ENCODE results near the gene DNAJC4.
A peak's percentile ranks its signal among the peaks of the same experiment; 100 is the strongest.

DNAJC4 gene, protein sequence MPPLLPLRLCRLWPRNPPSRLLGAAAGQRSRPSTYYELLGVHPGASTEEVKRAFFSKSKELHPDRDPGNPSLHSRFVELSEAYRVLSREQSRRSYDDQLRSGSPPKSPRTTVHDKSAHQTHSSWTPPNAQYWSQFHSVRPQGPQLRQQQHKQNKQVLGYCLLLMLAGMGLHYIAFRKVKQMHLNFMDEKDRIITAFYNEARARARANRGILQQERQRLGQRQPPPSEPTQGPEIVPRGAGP

DNA sequence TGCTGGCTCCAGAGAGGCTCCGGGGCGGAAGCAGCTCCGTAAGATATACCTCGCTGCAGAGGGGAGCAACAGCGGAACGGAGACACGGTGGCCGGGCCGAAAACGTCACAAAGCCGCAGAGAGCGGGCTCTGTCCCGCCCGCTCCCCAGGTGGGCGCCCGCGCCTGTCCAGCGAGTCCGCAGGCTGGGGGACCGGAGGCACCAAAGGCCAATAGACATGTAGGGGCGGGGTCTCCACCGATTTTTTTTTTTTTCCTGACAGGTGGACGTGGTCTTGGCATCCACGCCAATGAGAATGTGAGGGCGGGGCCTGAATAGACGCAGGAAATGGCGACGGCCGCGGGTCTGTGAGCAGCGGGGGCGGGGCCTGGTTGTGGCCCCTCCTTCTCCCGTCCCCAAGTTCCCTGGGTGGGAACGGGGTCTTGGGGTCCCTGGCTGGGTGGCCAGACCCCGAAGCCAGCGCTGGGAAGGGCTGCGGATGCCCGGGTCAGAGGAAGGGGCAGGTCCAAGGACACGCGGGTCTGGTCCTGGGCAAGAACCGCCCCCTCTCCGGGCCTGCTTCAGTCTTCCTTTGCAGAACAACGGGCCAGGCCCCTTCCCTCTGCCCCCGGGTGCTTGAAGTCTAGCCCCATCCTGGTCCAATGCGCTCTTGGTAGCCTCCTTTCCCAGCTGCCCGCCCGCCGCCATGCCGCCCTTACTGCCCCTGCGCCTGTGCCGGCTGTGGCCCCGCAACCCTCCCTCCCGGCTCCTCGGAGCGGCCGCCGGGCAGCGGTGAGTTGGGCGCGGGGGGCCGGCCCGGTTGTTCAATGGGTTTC lies at the start of gene DNAJC4:
TSS of gene DNAJC4 (plus strand) at position 378 of the 814 bp plus-strand sequence. CDS start at position 685, 307 bp downstream.
- DNase-seq: peak; percentile 98

DNA sequence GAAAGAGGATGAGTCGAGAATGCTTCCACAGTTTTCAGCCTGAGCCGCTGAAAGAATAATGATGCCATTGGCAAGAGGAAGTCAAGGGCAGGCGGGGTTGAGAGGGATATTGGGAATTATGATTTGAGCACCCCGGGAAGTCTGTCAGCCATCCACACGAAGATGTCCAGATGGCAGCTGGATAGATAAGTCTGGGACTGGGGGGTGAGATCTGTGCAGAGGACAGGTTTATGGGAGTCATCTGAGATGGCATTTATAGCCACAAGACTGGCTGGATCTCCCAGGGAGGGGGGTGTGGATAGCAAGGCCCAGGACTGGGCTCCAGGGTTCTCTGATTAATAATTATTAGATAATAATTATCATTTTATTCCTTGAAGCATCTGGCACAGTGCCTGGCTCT lies 49.5 kb upstream of the DNAJC4 start:
- DNase-seq: no peak

DNA sequence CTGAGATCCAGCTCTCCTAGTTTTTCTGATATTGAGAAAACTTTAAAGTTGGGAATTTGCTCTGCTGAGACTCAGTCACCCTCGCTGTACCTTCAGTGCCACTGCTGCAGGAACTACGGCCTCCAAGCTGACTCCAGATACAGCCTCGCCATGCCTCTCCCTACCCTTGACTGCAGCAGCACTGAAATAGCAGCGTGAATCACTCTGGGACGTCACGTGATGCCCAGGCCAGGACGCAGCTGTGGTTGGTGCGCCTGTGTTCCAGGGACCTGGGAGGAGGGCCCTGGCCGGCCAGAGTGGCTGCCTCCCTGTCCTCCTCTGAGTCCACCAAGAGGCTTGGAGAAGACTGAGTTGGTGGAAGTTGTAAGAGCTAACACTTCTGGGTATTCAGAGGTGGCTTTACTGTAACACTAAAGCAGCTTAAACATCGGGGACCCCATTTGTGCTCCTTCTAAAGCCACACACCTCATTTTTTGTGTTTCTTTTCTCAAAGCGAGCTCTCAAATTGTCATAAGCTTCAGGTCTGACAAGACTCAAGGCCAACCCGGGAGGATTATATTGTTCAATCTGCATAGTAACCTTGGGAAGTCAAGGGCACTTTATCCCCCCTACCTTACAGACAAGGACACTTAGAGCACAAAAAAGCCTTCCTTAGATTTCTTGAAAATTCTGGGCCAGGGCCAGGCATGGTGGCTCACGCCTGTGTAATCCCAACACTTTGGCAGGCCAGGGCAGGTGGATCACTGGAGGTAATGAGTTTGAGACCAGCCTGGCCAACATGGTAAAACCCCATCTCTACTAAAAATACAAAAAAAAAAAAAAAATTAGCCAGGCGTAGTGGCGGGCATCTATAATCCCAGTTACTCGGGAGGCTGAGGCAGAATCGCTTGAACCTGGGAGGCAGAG lies 48.6 kb upstream of the DNAJC4 start:
- DNase-seq: peak; percentile 91

DNA sequence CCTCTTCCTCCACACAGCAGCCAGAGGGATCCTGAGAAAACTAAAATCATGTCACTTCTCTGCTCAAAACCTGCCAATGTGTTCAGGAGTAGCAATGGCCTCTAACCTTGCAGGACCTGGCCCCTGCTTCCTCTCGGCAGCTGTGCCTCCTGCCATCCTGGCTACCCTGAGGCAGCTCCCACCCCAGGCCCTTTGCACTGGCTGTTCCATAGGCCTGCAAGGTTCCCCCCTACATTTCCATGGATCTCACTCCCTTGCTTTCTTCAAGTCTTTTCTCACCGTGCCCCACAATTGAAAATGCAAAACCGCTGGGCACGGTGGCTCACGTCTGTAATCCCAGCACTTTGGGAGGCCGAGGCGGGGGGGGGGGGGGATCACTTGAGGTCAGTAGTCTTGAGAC lies 46.5 kb upstream of the DNAJC4 start:
- no peak for DNase-seq

DNA sequence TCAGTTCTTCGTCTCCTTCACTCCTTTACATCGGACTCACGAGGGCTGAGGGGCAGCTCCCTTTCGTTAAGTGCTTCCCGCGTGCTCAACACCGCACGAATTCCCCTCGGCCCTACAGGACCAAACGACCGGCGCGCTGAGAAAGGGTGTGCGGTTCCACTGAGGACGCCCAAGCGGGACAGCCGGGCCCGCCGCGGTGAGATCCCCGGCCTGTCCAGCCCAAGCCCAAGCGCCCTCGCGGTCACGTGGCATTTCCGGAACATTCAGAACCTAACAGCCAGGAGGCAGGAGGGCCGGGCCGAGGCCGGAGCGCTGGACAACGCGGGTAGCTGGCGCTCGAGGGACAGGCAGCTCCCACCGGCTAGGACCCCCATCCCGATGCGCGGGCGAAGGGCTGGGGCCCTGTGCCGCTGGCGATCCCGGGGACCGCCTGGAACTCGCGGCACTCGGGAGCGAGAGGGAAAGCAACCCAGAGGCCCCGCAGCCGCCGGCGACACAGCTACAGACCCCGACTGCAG lies 45.1 kb upstream of the DNAJC4 start:
- DNase-seq: peak; percentile 74

DNA sequence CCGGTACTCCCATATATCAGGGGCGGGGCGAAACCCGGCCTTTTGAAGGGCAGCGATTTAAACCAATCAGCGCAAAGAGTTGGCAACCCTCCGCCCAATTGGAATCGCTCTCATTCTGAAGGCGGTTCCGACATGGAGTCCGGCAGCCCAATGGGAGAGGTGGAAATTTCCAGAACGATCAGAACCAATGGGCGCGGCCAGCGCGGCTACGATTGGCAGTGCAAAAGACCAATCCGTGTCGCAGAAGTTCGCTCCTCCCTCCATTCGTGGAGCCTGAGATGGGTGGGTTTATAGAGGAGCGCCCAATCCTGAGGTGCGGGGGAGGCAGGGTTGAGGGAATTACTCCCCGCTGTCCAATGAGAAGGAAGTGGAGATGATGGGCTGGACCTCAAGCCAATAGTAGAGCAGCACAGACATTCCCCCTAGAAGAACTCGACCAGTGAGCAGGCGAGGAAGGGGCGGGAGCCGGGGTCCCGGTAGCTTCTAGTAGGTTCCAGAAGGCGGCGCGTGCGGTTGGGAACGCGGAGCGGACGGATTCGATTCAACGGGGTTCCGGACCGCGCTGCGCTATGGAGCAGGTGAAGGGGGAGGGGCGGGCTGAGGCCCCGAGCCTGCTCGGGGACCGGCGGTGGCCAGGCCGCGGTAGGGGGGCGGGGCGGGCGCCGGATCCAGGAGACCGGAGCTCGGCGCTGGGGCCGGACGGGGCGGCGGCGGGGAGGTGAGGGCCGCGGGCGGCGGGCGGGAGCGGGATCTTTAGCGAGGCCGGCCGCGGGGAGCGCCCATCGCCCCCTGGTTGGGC lies 44.5 kb upstream of the DNAJC4 start, which contains the start of gene STIP1:
TSS of gene STIP1 (plus strand) at position 479 of the 799 bp plus-strand sequence. CDS start at position 570, 91 bp downstream.
- peak; percentile 100 for DNase-seq

DNA sequence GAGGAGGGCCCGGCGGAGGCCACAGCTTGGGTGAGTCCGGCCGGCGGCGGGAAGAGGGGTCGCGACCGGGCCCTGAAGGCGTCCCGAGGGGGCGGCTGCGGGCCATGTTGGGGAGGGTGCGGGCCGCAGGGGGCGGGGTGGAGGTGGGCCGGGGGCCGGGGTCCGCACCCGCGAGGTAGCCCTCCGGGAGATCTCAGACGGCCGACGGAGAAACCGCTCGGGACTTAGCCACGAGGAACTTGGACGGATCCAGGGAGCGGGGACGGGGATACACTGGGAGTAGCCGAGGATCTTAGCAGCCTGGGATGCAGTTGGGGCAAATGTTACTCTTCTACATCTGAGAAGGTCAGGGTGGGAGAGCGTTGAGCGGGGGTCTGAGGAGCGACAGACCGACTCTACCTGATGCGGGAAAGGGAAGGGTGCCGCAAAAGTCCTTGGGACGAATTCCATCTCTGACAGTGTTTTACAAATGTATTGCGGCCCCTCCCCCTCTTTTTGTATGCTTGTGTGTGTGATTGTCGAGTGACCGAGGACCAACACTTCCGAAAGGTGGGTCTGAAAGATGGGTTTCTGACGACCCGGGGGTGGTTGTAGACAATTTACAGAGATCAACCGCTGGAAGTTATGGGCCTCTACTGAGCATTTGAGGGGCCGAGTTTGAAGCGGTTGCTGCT lies 43.7 kb upstream of the DNAJC4 start:
- peak; percentile 40 for DNase-seq

DNA sequence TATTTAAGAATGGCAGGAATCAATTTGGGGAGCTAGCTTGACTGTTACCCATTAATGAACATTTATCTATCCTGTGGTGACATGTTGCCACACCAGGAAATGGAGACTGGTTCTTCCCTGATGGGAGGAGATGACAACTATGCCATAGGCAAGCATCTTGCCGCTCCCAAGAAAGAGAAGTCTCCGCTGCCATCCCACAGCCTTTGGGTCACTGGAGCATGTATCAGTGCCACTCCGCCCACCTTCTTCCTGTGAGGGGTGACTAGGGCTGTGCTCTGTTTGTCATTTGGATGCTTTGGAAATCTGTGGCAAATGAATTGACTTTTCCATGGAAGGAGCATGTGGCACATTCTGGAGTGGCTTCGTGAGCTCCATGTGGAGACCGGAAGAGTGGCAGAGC lies 37.9 kb upstream of the DNAJC4 start:
- no peak for DNase-seq

DNA sequence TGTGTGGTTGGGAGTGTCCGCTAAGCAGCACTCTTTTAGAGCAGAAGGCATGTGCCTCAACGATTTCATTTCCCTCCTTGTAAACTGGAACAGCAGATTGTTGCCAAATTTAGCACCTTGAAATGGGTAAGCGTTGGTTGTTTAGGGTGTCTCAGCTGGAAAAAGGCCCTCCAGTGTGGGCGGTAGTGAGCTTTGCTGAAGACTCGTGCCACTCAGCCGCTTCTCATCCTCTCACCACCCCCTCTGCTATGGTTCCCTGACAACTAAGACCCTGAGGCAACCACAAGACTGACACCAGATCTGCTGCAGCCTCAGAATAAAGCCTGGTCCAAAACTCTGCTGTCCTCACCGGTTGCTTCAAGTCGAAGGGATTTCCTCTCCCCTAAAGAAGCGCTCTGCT lies 33.7 kb upstream of the DNAJC4 start:
- DNase-seq: no peak

DNA sequence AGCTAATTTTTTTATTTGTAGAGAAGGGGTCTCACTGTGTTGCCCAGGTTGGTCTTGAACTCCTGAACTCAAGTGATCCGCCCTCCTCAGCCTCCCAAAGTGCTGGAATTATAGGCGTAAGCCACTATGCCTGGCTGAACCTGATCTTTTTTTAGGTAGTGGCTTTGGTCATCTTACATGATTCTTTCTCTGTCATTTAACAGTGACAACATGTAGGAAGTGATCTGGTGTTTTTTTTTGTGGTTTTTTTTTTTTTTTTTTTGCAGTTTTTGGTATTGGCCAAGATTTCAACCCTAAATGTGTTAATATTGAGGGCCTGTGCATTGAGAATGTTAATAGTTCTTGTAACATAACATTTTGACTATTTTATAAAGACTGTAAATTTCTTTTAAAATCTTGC lies 31.8 kb upstream of the DNAJC4 start:
- DNase-seq: peak; percentile 44

DNA sequence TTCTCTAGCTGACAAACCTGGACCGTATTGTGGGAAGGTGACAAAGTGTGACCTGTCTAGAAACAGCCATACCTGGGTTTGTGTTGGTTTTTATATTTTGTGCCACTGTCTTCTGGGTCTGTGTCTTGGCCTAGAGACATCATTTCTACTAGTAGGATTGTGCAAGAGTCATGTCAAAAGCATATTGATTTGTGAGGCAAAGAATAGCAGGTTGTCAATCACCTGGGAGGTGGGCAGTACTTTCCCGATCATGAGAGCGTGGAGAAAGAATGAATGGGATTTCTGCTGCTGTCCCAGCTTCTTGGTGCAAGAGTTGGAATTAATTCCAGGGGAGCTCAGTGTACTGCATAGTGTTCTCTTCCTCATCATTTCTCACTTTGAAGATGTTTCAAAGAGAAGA lies 28.8 kb upstream of the DNAJC4 start:
- DNase-seq: no peak

DNA sequence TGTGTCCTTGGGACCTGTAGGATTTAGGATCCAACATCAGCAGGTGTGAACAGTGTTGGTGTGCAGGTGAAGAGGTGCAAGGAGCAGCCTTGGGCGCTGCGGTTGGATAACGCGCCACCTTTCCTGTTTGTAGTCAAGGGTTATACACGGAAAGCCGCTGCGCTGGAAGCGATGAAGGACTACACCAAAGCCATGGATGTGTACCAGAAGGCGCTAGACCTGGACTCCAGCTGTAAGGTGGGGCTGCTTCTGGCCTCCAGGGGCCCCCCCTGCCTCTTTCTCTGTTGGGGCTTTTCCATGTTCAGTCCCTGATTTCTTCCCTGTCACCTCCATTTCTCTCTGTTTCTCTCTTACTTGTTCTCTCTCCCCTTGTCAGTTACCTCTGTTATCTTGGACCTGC lies 27.4 kb upstream of the DNAJC4 start:
- DNase-seq: no peak

DNA sequence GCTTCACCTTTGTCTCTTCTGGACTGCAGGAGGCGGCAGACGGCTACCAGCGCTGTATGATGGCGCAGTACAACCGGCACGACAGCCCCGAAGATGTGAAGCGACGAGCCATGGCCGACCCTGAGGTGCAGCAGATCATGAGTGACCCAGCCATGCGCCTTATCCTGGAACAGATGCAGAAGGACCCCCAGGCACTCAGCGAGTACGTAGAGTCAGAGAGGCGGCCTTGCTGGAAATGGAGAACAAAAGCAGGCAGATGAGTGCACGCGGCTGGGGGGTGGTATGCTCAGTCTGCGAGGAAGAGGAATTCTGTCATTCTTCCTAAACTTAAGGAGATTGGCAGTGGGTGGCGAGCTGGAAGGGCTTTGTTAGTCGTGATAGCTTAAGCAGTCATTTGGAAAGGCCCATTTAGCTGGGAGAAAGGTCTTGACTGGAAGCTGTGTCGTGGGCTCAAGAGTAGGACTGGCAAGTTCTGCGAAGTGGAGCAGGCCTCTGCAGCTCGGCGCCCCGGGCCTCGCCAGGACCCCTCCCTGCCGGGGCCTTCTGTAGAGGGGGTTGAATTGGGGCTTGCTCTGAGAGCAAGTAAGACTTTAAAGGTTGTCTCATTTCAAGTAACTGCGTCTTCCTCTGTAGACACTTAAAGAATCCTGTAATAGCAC lies 26.8 kb upstream of the DNAJC4 start:
- DNase-seq: no peak

DNA sequence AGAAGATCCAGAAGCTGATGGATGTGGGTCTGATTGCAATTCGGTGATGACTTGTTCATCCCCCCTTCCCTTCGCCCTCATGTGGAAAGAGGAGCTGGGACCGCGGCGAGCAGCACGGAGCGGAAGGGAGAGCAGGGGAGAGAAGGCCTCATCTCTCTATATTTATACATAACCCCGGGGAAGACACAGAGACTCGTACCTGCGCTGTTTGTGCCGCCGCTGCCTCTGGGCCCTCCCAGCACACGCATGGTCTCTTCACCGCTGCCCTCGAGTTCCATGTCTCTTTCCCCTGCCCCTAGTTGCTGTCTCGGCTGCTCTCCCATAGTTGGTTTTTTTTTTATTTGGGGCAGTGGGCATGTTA lies 26.3 kb upstream of the DNAJC4 start:
- DNase-seq: no peak

DNA sequence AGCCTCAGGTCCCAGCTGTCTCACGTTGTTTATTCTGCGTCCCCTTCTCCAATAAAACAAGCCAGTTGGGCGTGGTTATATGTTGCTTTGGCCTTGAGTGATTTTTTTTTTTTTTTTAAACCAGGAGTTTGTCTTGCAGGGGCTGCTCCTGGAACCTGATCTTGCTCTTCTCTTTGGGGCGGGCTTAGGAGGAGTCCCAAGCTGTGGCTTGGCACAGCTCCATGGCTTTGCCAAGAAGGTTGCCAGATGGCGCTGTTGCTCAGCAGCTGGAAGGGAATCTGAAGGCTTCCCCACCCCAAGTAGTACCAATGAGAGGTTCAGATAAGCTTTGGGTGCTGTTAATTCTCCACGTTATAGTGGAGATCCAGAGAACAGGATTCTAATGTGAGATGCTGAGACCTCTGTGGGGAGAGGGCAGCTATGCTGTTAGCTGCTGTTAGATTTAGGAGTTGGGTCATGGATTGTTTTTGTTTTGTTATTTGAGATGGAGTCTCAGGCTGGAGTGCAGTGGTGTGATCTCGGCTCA lies 25.8 kb upstream of the DNAJC4 start:
- DNase-seq: peak; percentile 99

DNA sequence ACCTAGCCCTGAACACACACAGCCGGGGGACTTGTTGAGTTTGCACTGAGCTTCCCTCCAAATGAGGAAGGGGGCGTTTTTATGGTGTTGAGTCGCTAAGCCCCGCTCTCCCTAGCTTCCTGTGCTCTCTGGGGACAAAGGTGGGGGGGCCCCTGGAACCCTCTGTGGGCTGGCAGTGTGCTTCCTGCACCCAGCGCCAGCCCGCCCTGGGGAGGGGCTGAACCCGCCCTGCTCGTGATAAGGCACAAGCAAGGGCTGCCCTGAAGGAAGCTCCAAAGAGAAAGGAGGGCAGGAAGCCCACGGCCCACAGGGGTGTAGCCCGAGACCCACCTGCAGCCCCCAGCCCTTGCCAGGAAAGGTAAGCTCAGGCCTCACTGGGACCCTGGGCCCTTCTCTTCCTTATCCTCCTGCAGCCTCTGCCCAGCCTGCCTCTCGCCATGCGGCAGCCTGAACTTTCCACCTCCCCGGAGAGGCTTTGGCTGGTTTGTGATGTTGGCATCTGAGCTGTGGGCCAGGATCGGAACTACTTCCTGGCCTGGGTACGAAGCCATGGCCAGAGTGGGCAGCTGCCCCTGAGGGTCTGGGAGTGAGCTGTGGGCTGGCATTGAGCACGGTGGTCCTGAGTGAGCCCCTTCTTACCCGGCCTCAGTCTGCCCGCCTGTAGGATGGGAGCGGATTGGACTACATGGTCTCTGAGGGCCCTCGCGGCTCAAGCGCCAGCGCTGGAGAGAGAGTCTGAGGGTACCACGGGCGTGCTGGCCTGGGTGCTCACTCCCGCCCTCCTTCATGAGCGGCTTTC lies 23.7 kb upstream of the DNAJC4 start, which contains the start of gene FERMT3:
TSS of gene FERMT3 (plus strand) at position 265 of the 799 bp plus-strand sequence. CDS start 644 bp downstream, outside the sequence.
- DNase-seq: peak; percentile 97

DNA sequence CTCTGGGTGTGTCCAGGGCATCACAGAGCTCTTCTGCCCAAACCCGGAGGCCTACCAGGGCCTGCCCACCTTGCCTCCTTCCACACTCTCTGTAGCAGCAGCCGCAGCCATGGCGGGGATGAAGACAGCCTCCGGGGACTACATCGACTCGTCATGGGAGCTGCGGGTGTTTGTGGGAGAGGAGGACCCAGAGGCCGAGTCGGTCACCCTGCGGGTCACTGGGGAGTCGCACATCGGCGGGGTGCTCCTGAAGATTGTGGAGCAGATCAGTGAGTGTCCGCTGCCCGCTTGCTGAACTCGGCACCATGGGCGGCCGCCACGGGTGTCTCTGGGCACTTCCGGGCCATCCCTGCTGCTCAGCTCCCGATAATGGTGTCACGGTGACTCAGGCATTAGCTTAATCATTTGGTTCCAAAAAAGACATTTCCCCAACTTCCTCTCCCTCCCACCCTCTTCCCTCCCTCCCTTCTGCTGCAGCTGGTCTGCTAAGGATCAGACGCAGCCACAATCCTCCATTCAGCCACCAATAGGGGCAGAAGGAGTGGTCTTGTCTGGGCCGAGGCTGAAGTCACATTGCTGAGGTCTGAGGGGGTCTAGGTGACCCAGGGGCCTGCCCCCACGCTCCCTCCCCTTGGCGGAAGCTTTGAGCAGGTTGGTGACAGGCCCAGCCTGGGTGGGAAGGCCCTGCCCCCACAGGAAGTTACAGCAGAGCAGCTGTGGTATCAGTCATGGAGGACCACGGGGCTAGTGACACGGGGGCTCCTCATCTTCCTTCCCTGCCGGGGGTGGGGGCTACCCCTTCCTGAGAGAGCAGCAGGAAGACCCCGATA lies 22.9 kb upstream of the DNAJC4 start:
- peak; percentile 95 for DNase-seq

DNA sequence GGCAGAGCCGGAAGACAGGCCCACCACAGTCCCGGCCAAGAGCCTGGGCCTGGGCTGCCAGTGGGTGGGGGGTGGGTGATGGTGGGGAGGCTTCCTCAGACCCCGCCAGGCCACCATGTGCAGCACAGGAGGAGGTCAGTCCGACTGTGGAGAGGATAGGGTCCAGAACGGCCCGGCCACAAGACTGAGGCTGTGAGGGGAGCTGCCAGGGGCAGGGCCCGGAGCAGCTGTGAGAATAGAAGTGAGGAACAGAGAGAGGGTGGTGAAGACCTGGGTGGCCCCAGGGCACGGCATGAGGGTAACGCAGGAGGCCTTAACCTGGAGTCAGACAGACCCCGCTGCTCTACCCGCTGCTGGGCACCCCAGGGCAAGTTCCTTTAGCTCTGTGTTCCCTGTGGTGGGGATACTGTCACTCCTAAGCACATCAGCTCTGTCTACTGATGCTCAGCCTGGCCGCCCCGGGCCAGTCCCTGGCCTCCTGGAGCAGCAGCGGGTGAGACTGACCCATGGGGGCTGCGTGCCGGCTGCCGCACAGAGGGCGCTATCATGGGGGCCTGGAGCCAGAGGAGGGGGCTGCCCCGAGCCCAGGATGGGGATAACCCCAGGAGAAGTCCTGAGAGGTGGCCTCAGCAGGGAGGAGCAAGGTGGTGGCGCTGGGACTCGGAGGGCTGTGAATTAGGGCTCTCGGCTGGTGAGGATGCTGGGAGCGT lies 22.1 kb upstream of the DNAJC4 start:
- no peak for DNase-seq

Measured in hematopoietic multipotent progenitor cell treated with erythropoietin and hydrocortisone succinate and interleukin-3 and kit ligand, for 4 days (in vitro differentiated cells).